Stimulated activated CD8-positive, alpha-beta memory T cell treated with anti-CD3 and anti-CD28 coated beads, Interleukin-15, amount 100 ng/mL, for 24 hours (primary cell): ENCODE results near the gene ZBED6.
"Not testable (repeated sequence)": the region's sequence is repeated elsewhere in the genome, so short reads cannot be mapped to it uniquely, and the experiment has no call there.

Experiments used
- DNase-seq: peaks from one replicate; pipeline ENCODE4 v3.0.0-alpha.2; 2020; ENCODE audit warnings: low read depth

The ZBED6 gene

GRCh38 chr1:203781962-203782361 lies 13.5 kb upstream of the ZBED6 start:
- no peak for DNase-seq

- no peak for DNase-seq
Observed at GRCh38 chr1:203789966-203790365, 5.5 kb upstream of the ZBED6 start.

DNA sequence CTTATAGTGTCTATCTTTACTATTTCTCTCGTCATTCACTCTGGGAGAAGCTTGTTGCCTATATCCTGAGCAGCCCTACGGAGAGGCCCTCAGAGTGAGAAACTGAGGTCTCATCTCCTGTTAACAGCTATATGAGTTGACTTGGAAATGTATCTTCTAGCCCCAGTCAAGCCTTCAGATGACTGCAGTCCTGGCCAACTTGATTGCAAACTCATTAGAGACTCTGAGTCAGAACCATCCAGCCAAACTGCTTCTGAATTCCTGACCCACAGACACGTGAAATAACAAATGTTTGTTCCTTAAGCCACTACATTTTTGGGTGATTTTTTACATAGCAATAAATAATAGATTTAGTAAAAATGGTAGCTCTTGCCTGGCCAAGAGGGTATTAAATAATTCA lies 3.9 kb upstream of the ZBED6 start:
- no peak for DNase-seq

GRCh38 chr1:203792486-203792885 lies 2.9 kb upstream of the ZBED6 start:
- no peak for DNase-seq

- not testable (repeated sequence) for DNase-seq
Observed at GRCh38 chr1:203793561-203793960, 1.9 kb upstream of the ZBED6 start.

DNA sequence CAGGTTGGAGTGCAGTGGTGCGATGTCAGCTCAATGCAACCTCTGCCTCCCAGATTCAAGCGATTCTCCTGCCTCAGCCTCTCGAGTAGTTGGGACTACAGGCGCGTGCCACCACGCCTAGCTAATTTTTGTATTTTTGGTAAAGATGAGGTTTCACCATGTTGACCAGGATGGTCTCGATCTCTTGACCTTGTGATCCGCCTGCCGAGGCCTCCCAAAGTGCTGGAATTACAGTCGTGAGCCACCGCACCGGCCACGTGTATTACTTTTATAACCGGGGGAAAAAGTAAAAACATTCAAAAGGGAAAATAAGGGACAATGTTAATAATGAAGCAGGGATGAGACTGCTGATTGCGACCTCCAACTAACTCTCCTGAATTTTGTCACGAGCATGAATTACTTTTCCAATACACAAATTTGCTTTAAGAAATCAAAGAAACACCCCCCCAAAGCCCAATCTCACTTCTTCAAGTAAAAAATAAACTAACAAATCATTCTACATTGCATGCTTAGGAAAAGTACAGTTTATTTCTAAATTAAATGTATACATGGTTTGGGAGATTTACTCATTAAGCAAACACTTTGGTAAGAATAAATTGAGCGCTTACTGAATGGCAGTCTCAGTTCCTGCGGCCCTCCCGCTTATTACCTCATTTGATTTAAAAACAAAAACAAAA lies 521 bp upstream of the ZBED6 start:
- no peak for DNase-seq

DNA sequence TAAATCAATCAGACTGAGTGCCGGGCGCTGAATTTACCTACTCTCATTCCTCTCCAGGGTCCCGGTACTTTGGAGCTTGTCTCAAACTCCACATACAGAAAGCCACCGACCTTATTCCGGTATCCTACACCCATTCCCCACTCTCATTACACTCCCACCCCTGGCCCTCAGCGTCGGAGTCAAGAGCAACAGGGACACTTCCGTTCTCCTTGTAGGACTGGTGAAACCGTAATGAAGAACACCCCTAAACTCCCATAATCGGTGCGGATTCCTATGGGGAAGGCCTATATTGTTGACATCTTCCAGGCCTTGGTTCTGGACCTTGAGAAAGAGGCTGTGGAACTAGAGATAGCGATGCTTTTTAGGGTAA lies 798 bp downstream of the ZBED6 start:
- no peak for DNase-seq

- no peak for DNase-seq
Observed at GRCh38 chr1:203797216-203797615, 1.8 kb downstream of the ZBED6 start.

GRCh38 chr1:203797948-203798655 lies 2.7 kb downstream of the ZBED6 start:
- DNase-seq, result no peak

- no peak for DNase-seq
Observed at GRCh38 chr1:203799157-203799556, 3.7 kb downstream of the ZBED6 start.

GRCh38 chr1:203799971-203800370 lies 4.5 kb downstream of the ZBED6 start:
- DNase-seq, result no peak

DNA sequence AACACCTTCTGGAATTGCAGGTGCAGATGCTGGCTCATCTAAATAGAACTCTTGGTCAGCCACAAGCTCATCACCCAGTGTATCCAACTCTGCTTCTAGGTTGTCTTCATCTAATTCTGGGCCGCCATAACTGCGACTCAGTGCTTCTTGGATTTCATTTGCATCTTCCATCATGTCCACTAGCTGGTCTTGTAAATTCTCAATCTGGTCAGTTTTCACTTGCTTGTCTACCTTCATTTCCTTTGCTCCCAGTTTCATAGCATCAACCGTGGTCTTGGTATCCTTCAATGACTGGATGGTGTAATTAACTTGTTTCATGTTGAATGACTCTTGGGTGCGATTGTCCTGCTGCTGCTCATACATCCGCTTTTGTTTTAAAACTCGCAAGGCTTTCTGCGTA lies 10.3 kb downstream of the ZBED6 start:
- DNase-seq, result no peak

DNA sequence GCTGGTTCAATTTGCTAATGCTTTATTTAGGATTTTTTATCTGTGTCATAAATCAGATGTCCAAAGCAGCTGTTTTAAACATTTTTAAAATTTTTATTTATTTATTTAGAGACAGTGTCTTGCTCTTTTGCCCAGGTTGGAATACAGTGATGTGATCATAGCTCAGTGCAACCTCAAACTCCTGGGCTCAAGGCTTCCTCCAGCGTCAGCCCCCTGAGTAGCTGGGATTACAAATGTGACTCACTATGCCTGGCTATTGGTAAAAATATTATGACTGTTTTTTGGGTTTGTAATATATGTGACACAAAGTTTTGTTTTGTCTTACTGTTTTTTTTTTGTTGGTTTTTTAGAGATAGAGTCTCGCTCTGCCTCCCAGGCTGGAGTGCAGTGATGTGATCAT lies 11.8 kb downstream of the ZBED6 start:
- no peak for DNase-seq

- DNase-seq, result no peak
Observed at GRCh38 chr1:203813581-203814341, 18.3 kb downstream of the ZBED6 start.

GRCh38 chr1:203818399-203818798 lies 23.0 kb downstream of the ZBED6 start:
- DNase-seq, result no peak

GRCh38 chr1:203823306-203823705 lies 27.9 kb downstream of the ZBED6 start:
- no peak for DNase-seq

DNA sequence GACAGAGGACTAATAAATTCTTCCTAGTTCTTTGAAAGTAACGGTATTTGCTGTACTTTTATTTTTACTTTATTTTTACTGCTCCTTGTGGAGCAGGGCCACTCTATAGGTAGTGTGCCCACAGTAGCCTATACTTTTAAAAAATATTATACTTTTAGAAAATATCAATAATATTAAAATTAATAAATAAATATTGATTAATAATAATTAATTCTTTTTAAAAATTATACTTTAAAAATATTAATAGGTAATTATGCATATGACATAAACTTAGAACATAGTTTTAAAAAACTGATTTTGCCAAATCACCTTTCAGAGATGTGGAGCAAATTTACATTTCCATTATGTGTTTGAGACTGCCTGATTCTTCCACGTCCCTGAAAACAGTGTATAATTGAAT lies 30.8 kb downstream of the ZBED6 start:
- no peak for DNase-seq

DNA sequence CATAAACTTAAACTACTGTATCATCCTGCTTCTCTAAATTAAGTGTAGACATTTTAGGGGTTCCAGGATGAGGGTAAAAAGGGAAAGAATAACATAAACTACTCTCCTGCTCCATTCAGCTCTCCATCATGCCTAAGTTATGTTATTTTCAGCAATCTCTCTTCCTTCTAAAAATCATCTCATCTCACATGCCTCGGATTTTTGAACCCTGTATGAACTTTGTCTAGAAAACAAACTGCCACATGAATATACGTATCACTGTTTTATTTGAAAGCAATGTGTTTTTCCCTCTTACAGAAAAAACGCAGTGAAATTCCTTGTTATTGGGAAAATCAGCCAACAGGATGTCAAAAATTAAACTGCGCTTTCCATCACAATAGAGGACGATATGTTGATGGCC lies 32.6 kb downstream of the ZBED6 start:
- no peak for DNase-seq

DNA sequence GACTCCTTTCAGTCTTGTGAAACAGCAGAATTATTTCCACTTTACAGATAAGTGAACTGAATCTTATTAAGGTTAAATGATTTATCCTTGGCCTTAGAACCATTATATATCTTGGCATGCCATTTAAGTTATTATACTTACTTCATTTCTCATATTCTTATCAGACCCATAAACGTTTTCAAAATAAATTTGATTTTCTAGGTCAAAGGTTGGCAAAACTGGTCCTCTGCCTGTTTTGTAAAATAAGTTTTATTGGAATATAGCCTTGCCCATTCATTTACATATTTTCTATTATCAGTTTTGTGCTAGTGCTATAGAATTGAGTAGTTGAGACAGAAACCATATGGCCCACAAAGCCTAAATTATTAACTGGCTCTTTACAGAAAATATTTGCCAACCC lies 33.1 kb downstream of the ZBED6 start:
- no peak for DNase-seq

GRCh38 chr1:203829247-203829646 lies 33.8 kb downstream of the ZBED6 start:
- DNase-seq, result not testable (repeated sequence)

DNA sequence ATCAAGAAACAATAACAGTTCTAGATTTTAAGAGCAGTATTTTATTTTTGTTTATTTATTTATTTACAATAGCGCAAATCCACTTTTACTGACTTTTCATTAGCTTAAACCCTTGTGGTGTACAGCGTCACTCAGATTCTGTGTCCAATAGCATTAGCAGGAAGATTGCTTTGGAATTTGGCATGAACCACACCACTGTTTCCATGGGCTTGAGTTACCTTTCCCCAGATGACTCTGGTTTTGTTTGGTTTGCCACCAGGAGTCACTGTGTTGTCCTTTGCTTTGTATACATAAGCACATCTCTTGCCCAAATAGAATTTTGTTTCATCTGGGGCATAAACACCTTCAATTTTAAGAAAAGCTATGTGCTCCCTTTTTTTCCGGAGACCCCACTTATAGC lies 40.1 kb downstream of the ZBED6 start:
- DNase-seq, result no peak

DNA sequence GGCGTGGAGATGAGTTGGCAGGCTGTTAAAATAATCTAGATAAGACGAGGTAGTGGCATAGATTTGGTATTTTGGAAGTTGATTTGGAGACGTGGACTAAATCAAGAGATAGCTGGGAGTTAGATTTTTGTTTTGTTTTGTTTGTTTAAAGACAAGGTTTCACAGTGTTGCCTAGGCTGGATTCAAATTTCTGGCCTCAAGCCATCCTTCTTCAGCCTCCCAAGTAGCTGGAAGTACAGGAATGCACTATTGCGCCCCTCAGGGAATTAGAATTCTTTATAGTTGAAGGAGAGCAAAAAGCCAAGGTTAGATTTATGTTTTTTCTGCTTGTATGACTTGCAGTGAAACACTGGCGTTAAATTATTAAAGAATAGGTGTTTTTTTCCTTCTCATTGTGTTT lies 43.7 kb downstream of the ZBED6 start:
- DNase-seq, result no peak

DNA sequence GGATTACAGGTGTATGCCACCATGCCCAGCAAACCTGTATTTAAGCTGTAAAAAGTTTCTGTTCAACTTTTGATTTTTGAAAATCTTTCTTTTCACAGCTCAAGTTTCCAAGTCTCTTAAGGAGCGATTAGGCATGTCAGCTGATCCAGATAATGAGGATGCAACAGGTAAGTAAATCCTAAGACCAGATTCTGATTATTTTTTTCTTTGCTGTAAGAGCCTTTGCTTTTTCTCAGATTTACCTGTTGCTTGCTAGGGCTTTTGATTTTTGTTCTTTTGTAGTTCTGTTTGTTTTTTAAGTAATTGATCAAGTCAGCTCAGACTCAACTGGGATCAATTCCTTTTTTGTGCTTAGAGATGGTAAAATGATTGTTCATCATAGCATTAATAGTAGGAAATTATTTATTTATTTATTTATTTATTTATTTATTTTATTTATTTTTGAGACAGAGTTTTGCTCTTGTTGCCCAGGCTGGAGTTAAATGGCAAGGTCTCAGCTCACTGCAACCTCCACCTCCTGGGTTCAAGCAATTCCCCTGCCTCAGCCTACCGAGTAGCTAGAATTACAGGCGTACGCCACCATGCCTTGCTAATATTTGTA lies 44.9 kb downstream of the ZBED6 start:
- no peak for DNase-seq
